Lower lobe of right lung (tissue), 2 donors: ENCODE results near the gene BBOF1. TPM values are rescaled to one million over a fixed set of nuclear protein-coding genes. Genes with fewer than 3 reads are reported as not detected.
"Not testable (repeated sequence)": the region's sequence is repeated elsewhere in the genome, so short reads cannot be mapped to it uniquely, and the experiment has no call there.

Experiments
- ATAC-seq, 2 donors: fragments of 200-7000 bp; cut with Tn5 transposase; one replicate each; pipeline ENCODE4 v1.9.1; 2020 to 2022; ENCODE audit warnings: mild to moderate bottlenecking in 2 of 2, moderate library complexity in 2 of 2
- DNase-seq: peaks from one replicate; pipeline ENCODE4 v3.0.0-alpha.2; 2020
- H3K27ac ChIP-seq: fragments of 200-600 bp; one replicate; pipeline ENCODE4 v1.8.0; 2022
- H3K27me3 ChIP-seq: fragments of 200-600 bp; one replicate; pipeline ENCODE4 v1.8.0; 2022; ENCODE audit warnings: low read depth
- H3K36me3 ChIP-seq: fragments of 200-600 bp; one replicate; pipeline ENCODE4 v1.8.0; 2022; ENCODE audit warnings: mild to moderate bottlenecking
- H3K4me1 ChIP-seq: fragments of 200-600 bp; one replicate; pipeline ENCODE4 v1.8.0; 2022
- H3K4me3 ChIP-seq: fragments of 200-600 bp; one replicate; pipeline ENCODE4 v1.8.0; 2022; ENCODE audit warnings: mild to moderate bottlenecking
- H3K9me3 ChIP-seq: fragments of 200-600 bp; one replicate; pipeline ENCODE4 v1.8.0; 2022
- CTCF ChIP-seq: fragments of 200-600 bp; IDR thresholded peaks from one replicate; pipeline ENCODE4 v1.8.0; 2022; ENCODE audit warnings: antibody characterized with exemption, mild to moderate bottlenecking
- intact Hi-C: fragments of 100-400 bp; cut with DNase I; formaldehyde crosslinking; loops from one replicate; pipeline ENCODE4 v1.11.0; 2022
- total RNA-seq: library from RNA; stranded (reverse); fragmentation: NEBNext Ultra II Directional; extraction: Animal tissue kit (Norgen Biotek cat#: 25700); gene quantifications from one replicate; pipeline ENCODE4 v1.2.1, GENCODE V29; 2021
- donor health status: DM: no; HTN: yes; CAD: no; lungs with severe emphysema.

Gene BBOF1
- total RNA-seq, 1 donor from 2014 or later = 7.4 TPM

GRCh38 chr14:73998726-73999125, 20.4 kb upstream of the BBOF1 start:
- Histone ChIP-seq H3K4me1 (no peaks in the 10 kb centered on the region), H3K9me3 (no peaks in the 10 kb centered on the region), H3K4me3 (no peak overlapping the region), H3K27me3 (no peaks in the 10 kb centered on the region), H3K27ac (no peak overlapping the region), H3K36me3 (peaks cover 19% of the 10 kb centered on the region)
- TF ChIP-seq CTCF = no peak
- DNase-seq (no peak), ATAC-seq (no peak)
- intact Hi-C loops = no loop called here

- ATAC-seq, intact Hi-C loops: not testable (repeated sequence)
These were observed 13.5 kb upstream of the BBOF1 start for GRCh38 chr14:74005664-74006063.

GRCh38 chr14:74008843-74009499, 10.2 kb upstream of the BBOF1 start:
- intact Hi-C loops = no loop called here
- H3K36me3 ChIP-seq = peaks cover 53% of the 10 kb centered on the region

More at GRCh38 chr14:74005664-74006063, 13.5 kb upstream of the BBOF1 start:
- H3K27me3 ChIP-seq, H3K4me1 ChIP-seq, DNase-seq, H3K9me3 ChIP-seq, H3K27ac ChIP-seq, H3K4me3 ChIP-seq: not testable (repeated sequence)
- peaks cover 36% of the 10 kb centered on the region for H3K36me3 ChIP-seq

GRCh38 chr14:74014299-74014698, 4.8 kb upstream of the BBOF1 start:
- no peak for ATAC-seq
- no peak for TF ChIP-seq CTCF
- no peaks in the 10 kb centered on the region for H3K27me3 ChIP-seq
- H3K4me1 ChIP-seq = peaks cover 6% of the 10 kb centered on the region
- peaks cover 32% of the 10 kb centered on the region for H3K36me3 ChIP-seq
- H3K9me3 ChIP-seq = no peaks in the 10 kb centered on the region
- DNase-seq = no peak
- H3K4me3 ChIP-seq = no peak overlapping the region
- H3K27ac ChIP-seq = no peak overlapping the region
- intact Hi-C loops = no loop called here

More at GRCh38 chr14:74008843-74009499, 10.2 kb upstream of the BBOF1 start:
- no peak for TF ChIP-seq CTCF
- Histone ChIP-seq H3K27me3 (no peaks in the 10 kb centered on the region), H3K9me3 (no peaks in the 10 kb centered on the region), H3K4me3 (no peak overlapping the region), H3K27ac (no peak overlapping the region), H3K4me1 (no peaks in the 10 kb centered on the region)
- ATAC-seq (no peak), DNase-seq (no peak)

GRCh38 chr14:74015176-74015575, 4.0 kb upstream of the BBOF1 start:
- no peak for DNase-seq
- no peak overlapping the region for H3K27ac ChIP-seq
- peaks cover 23% of the 10 kb centered on the region for H3K36me3 ChIP-seq
- H3K4me1 ChIP-seq = peaks cover 14% of the 10 kb centered on the region
- H3K4me3 ChIP-seq = no peak overlapping the region
- no peaks in the 10 kb centered on the region for H3K27me3 ChIP-seq
- no peak for ATAC-seq
- no peaks in the 10 kb centered on the region for H3K9me3 ChIP-seq
- TF ChIP-seq CTCF = no peak
- intact Hi-C loops = no loop called here

GRCh38 chr14:74015963-74016362, 3.2 kb upstream of the BBOF1 start:
- Histone ChIP-seq H3K27ac (no peak overlapping the region), H3K36me3 (peaks cover 15% of the 10 kb centered on the region), H3K27me3 (no peaks in the 10 kb centered on the region), H3K4me3 (no peak overlapping the region), H3K9me3 (no peaks in the 10 kb centered on the region), H3K4me1 (peaks cover 16% of the 10 kb centered on the region)
- no peak for TF ChIP-seq CTCF
- intact Hi-C loops = no loop called here
- no peak for DNase-seq
- no peak for ATAC-seq
